Activated CD8-positive, alpha-beta memory T cell treated with anti-CD3 and anti-CD28 coated beads, Interleukin-2, amount 50 U/mL, for 48 hours (primary cell): ENCODE data around the gene KCNC2.

ENCODE experiments used
- DNase-seq: peaks from one replicate; pipeline ENCODE4 v3.0.0-alpha.2; 2020

The KCNC2 gene

GRCh38 chr12:75157385-75157784, 52.3 kb downstream of the KCNC2 start:
- DNase-seq = no peak

- DNase-seq = no peak
Measured at GRCh38 chr12:75155962-75156361, 53.7 kb downstream of the KCNC2 start.

DNA sequence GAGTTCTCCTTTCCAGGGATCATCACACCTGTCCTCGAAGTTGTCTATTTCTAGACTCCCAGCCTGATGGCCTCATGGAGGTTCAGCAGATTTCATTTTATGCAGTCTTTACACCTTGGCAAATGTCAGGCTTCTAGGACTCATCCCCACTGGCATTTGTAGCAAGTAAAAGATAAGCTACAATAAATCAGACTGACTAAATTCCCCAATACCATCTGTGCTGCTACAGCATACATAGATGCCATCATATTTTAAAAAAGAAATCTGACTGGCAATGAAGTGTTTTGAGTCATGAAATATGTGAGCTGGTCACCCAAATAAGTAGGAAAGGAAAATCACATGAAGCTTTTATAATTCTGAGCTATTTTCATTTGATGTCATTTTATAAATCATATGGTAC, 55.3 kb downstream of the KCNC2 start:
- DNase-seq = no peak

- DNase-seq = no peak
Measured at GRCh38 chr12:75139196-75139595, 70.4 kb downstream of the KCNC2 start.

DNA sequence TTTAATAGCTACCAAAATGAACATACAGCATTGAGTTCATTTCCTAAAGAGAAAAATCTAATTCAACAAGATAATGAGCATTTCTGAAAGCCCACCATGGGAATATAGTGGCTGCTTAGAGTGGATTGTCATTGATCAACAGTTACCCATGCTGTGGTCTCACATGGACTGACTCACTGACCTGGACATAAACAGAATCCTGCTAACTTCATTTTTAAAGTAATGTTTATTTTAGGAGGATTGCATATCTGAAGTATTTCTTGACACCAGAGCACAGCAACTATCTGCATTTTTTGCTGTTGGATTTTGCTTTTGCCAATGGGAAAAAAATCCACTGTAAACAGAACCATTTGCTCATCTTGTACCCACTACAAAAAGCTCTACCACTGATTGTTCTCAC, 71.7 kb downstream of the KCNC2 start:
- DNase-seq = no peak

DNA sequence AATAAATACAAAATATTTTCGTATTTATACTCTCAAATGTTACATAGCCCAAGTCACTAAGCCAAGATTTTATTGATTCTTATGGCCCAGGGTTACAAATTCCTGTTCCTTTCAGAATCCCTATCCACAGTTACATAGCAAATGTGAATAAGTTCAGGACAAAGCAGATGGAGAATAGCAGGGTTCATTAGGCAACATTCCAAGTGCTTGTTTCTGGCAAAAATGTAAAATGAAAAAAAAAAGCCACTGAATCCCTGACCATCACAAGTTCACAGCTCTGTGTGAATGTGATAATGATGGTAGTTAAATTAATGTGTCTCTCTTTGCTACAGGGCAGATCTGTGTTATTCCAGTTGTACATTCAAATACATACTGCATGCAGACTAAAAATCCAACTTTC, 74.6 kb downstream of the KCNC2 start:
- DNase-seq = no peak

- no peak for DNase-seq
Measured at GRCh38 chr12:75130811-75131210, 78.8 kb downstream of the KCNC2 start.

GRCh38 chr12:75129275-75129674, 80.4 kb downstream of the KCNC2 start:
- DNase-seq = no peak

GRCh38 chr12:75121036-75121705, 88.5 kb downstream of the KCNC2 start:
- DNase-seq = no peak

GRCh38 chr12:75120311-75120711, 89.3 kb downstream of the KCNC2 start:
- no peak for DNase-seq

- no peak for DNase-seq
Measured at GRCh38 chr12:75116646-75117198, 92.9 kb downstream of the KCNC2 start.

DNA sequence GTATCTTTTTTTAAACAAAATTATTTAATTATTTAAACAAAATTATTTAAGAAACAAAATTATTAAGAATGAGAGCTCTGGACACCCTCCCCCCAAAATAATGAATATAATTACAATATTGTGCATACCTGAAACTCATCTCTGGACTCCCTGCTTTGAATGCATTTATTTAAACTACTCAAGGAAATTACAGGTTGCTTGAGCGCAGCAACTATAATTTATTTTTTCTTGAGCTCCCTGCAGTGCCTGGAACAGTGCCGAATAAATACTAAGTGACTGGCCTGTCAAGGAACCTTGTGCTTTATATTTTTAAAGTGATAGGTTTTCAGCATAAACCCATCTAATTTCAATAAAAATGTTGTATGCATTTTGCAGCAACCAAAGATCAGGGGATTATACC, 93.9 kb downstream of the KCNC2 start:
- no peak for DNase-seq

GRCh38 chr12:75103822-75104221, 105.8 kb downstream of the KCNC2 start:
- DNase-seq = no peak

DNA sequence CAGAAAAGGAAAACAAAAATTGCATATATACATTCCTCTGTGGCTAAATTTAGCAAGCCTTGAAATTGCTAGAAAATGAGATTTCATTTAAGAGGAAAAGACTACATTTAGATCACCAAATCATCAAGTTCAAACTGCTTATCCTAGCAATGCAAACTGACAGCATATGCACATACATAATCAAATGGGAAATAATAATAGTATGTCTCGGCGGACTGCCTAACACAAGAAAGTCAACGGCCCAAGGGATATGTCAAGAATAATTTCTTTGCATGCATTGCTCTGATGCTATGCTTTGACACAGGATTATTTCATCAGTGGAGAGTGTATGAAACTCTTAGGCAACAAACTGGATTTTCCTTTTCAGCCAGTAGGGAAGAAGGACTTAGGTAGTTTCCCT, 107.9 kb downstream of the KCNC2 start:
- DNase-seq = no peak

DNA sequence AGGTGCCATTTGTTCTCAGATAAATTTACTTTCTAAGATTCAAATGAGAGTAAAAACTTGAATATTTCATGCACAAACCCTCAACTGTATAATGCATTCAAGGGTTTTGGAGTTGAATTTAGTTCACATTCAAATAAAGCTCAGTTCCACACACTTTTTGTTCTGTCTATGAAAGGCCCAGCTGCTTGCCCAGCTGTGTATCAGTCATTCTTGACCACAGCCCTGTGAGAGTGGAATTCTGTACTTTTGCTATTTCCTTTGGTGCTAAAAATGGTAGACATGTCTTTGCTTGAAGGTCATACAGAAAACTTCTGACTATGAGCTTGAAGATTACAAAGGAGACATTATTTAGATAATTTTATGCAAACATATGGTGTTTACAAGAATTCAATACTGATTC, 110.4 kb downstream of the KCNC2 start:
- no peak for DNase-seq

- no peak for DNase-seq
Measured at GRCh38 chr12:75097003-75097402, 112.6 kb downstream of the KCNC2 start.

DNA sequence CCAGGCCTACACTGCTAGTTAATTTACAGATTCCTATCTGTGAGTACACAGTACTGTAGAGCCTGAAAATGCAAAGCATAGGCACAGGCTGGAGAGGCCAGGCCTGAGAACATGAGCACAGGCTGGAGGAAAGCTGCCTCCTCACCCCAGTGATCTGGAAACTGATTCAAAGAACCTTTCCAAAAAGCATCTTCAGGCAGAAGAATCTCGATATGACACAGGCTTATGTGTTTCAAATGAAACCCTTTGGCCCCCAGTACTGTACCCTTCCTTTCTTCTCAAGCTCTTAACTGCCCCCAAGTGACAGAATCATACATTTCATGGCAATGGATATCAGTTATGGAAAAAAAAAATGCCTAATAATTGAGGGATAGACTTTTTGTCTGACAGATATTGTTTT, 122.0 kb downstream of the KCNC2 start:
- no peak for DNase-seq

DNA sequence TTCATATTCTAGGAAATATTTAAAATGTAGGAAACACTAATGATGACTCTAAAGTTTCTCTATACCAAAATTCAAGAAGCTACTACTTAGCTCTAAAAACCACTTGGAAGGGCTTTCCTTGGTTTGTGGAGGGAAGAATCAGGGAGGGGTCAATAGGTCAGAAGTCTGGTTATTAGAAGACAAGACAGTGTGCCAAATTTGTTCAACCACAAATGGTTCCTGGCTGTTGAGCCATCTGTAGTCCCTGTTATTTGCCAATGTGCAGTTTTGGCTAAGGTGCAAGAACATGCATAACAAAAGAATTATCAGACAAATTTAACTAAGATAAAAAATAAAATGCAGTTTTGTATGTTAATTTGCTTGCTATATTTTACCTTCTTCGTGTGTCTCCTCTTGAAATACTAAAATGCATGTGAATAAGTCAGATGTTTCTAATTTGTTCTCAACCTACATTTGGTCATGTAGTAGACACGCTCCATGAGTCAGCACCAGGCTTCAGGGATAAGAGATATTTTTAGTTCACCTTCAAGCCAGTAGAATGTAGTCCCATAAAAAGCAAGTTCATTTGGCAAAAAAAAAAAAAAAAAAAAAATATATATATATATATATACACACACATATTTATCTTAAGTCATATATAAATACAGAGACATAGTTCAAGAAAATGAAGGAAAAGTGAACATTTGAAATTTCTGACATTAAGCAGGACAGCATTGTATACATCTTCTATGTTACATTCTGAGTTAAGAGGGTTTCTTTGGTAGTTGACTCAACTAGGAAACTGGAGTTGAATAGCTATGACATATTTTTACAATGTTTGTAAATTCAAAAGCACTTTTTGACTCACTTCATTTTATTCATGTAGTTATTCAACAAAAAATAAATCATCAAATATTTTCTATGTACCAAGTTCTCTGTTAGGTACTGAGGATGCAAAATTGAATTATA, 123.3 kb downstream of the KCNC2 start:
- DNase-seq = no peak

DNA sequence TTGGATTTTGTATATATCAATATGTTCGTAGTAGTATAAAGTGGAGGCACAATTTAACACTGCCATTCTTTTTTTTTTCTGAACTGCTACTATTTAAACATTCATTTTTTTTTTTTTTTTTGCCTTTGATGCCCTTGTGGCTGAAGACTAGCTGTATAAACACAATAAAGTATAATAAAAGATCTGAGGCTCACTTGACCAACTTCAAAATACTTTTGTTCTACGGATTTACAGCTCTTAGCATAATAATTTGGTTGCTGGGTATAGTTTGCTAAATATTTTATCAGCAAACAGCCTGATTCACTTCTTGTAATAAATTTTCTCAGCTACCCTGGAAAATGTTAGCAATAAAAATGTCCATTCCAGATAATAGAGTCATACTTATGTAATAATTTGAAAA, 128.3 kb downstream of the KCNC2 start:
- DNase-seq = no peak

DNA sequence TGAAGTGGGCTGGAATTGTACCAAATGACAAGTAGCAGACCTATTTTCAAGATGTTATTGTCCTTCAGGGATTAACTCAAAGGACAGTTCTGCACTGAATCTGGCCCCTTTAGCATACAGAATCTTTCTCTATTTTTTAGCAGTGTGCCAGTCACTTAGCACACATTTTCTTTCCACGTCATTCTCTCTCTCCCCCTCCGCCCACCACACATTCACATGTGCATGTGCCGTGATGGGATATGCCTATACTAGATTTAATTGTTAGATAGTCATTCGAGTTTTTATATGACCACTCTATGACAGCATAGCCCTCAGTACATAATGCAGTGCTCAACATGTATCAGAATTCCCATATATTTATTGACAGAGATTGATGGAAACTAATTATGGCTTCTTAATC, 129.1 kb downstream of the KCNC2 start:
- DNase-seq = no peak

DNA sequence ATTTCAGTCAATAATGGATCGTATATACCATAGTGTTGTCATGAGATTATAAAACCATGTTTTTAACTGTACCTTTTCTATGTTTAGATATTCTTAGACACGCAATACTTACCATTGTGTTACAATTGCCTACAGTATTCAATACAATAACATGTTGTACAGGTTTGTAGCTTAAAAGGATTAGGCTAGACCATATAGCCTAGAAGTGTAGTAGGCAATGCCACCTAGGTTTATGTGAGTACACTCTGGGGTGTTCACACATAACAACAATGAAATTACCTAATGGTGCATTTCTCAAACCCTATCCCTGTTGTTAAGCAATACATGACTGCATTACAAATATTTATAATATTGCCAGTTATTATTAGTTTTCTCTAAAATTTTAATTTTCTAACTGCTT, 144.2 kb downstream of the KCNC2 start:
- no peak for DNase-seq

DNA sequence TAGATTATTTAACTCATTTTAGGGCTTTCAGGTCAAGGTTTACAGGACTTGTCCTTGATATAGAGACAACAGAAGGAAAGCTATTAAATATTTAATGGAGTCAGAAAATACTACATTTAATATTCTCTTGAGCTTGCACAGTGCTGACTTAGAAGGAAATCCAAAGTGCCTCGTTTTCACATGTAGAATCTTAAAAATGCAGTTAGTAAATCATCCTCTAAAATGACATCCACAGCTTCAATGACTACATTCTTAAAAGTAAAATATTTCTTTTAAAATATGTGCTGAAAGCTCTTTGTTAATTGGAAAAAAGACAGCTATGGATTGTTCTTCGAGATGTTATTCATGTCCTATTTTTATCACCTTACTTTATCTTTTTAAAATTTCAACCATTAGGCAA, 146.9 kb downstream of the KCNC2 start:
- no peak for DNase-seq

DNA sequence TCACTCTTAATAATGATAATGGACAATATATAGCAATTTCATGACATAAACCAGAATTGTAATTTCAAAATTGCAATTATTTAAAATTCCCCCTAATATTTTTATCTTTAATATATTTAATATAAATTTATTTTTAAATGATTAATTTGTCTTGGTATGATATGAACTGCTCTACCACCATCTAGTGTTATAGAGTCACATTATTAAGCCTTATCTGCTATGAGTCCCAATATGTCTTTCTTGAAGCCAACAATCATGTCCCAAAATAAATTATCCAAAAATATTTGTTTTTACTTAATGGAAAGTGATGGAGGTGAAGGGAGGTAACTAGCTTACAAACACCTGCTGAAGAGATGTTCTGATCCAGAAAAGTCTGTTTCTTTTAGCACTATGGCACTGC, 151.4 kb downstream of the KCNC2 start:
- no peak for DNase-seq

DNA sequence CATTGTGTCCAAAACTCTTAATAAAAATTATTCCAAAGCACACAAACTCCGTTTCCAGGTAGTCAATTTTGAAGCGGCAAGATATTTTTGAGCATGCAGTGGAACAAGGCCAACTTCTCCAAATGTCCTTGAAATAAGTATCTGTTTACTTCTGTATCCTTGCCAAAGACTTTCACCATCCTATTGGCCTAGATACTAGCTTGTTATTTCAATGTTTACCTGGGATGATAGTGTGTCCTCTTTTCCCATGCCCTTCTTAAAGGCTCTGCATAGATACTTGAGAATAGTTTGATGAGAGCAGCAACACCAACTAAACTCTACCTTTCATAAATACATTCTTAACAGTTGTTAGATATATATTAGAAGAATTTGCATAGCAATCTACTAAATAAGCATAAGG, 160.9 kb downstream of the KCNC2 start:
- no peak for DNase-seq
